Effector memory CD4-positive, alpha-beta T cell (primary cell): ENCODE data around the gene TLR10.
"Not testable (repeated sequence)": the region's sequence is repeated elsewhere in the genome, so short reads cannot be mapped to it uniquely, and the experiment has no call there.

Experiments
- DNase-seq, 3 donors: peaks; one replicate each; pipeline ENCODE4 v3.0.0-alpha.2; 2020
- H3K27ac ChIP-seq: 2 replicates; pipeline ENCODE4 v1.7.0; 2013; ENCODE audit warnings: mild to moderate bottlenecking, low read length, moderate library complexity; ENCODE audit not compliant: insufficient read depth, poor library complexity, severe bottlenecking
- H3K27me3 ChIP-seq: replicated peaks from 2 replicates; pipeline ENCODE4 v1.7.0; 2013; ENCODE audit warnings: mild to moderate bottlenecking, low read length; ENCODE audit not compliant: insufficient read depth, control insufficient read depth, poor library complexity, severe bottlenecking
- H3K36me3 ChIP-seq: 2 replicates; pipeline ENCODE4 v1.7.0; 2013; ENCODE audit warnings: mild to moderate bottlenecking, low read length, moderate library complexity; ENCODE audit not compliant: control insufficient read depth, insufficient read depth
- H3K4me1 ChIP-seq: 2 replicates; pipeline ENCODE4 v1.7.0; 2013; ENCODE audit warnings: low read length, mild to moderate bottlenecking; ENCODE audit not compliant: control insufficient read depth, insufficient read depth, poor library complexity, severe bottlenecking
- H3K4me3 ChIP-seq: 2 replicates; pipeline ENCODE4 v1.7.0; 2013; ENCODE audit warnings: low read length, low read depth, mild to moderate bottlenecking; ENCODE audit not compliant: insufficient read depth, poor library complexity, severe bottlenecking
- H3K9me3 ChIP-seq: 2 replicates; pipeline ENCODE4 v1.7.0; 2013; ENCODE audit warnings: mild to moderate bottlenecking, low read length, moderate library complexity; ENCODE audit not compliant: control insufficient read depth

TLR10 gene

GRCh38 chr4:38784141-38784540 lies 1.4 kb upstream of the TLR10 start:
- Histone ChIP-seq H3K27ac (no peak overlapping the region), H3K4me1 (peaks cover 3% of the 10 kb centered on the region), H3K36me3 (no peaks in the 10 kb centered on the region), H3K27me3 (no peaks in the 10 kb centered on the region), H3K4me3 (no peak overlapping the region), H3K9me3 (no peaks in the 10 kb centered on the region)
- no peak for DNase-seq

- H3K4me1 ChIP-seq, result peaks cover 3% of the 10 kb centered on the region
- DNase-seq, result no peak
- no peak overlapping the region for H3K4me3 ChIP-seq
- no peak overlapping the region for H3K27ac ChIP-seq
- H3K9me3 ChIP-seq, result no peaks in the 10 kb centered on the region
- H3K36me3 ChIP-seq, result no peaks in the 10 kb centered on the region
- no peaks in the 10 kb centered on the region for H3K27me3 ChIP-seq
Observed at GRCh38 chr4:38783109-38783460, 295 bp upstream of the TLR10 start.

- no peaks in the 10 kb centered on the region for H3K9me3 ChIP-seq
- DNase-seq, result no peak
- H3K4me3 ChIP-seq, result no peak overlapping the region
- peaks cover 3% of the 10 kb centered on the region for H3K4me1 ChIP-seq
- H3K27ac ChIP-seq, result no peak overlapping the region
- H3K36me3 ChIP-seq, result no peaks in the 10 kb centered on the region
- no peaks in the 10 kb centered on the region for H3K27me3 ChIP-seq
Observed at GRCh38 chr4:38781854-38782261, 932 bp downstream of the TLR10 start.

- Histone ChIP-seq H3K27ac (no peak overlapping the region), H3K27me3 (no peaks in the 10 kb centered on the region), H3K4me3 (no peak overlapping the region), H3K36me3 (no peaks in the 10 kb centered on the region), H3K9me3 (no peaks in the 10 kb centered on the region), H3K4me1 (peaks cover 3% of the 10 kb centered on the region)
- no peak for DNase-seq
Observed at GRCh38 chr4:38780833-38781484, 1.8 kb downstream of the TLR10 start.

GRCh38 chr4:38779790-38780189 lies 3.0 kb downstream of the TLR10 start:
- DNase-seq, result no peak
- Histone ChIP-seq H3K27me3 (no peaks in the 10 kb centered on the region), H3K9me3 (no peaks in the 10 kb centered on the region), H3K27ac (no peak overlapping the region), H3K4me3 (no peak overlapping the region), H3K36me3 (no peaks in the 10 kb centered on the region), H3K4me1 (peaks cover 3% of the 10 kb centered on the region)

- not testable (repeated sequence) for DNase-seq, H3K4me1 ChIP-seq, H3K27ac ChIP-seq, H3K4me3 ChIP-seq, H3K9me3 ChIP-seq, H3K36me3 ChIP-seq, H3K27me3 ChIP-seq
Observed at GRCh38 chr4:38777925-38778324, 4.9 kb downstream of the TLR10 start.

- no peak for DNase-seq
- H3K27ac ChIP-seq, result no peak overlapping the region
- no peaks in the 10 kb centered on the region for H3K27me3 ChIP-seq
Observed at GRCh38 chr4:38775326-38775725, 7.5 kb downstream of the TLR10 start.

GRCh38 chr4:38774181-38774955 lies 8.4 kb downstream of the TLR10 start:
- no peak for DNase-seq
- Histone ChIP-seq H3K36me3 (no peaks in the 10 kb centered on the region), H3K4me1 (no peaks in the 10 kb centered on the region), H3K27ac (no peak overlapping the region), H3K9me3 (no peaks in the 10 kb centered on the region), H3K4me3 (no peak overlapping the region), H3K27me3 (no peaks in the 10 kb centered on the region)

More at GRCh38 chr4:38775326-38775725, 7.5 kb downstream of the TLR10 start:
- H3K9me3 ChIP-seq, result no peaks in the 10 kb centered on the region
- no peaks in the 10 kb centered on the region for H3K36me3 ChIP-seq
- no peak overlapping the region for H3K4me3 ChIP-seq
- H3K4me1 ChIP-seq, result no peaks in the 10 kb centered on the region

- DNase-seq, H3K4me1 ChIP-seq, H3K27ac ChIP-seq, H3K4me3 ChIP-seq, H3K36me3 ChIP-seq, H3K27me3 ChIP-seq, H3K9me3 ChIP-seq: not testable (repeated sequence)
Observed at GRCh38 chr4:38770281-38770680, 12.5 kb downstream of the TLR10 start.

GRCh38 chr4:38769857-38770256 lies 12.9 kb downstream of the TLR10 start:
- Histone ChIP-seq H3K4me3 (no peak overlapping the region), H3K9me3 (no peaks in the 10 kb centered on the region), H3K36me3 (no peaks in the 10 kb centered on the region), H3K27me3 (no peaks in the 10 kb centered on the region), H3K4me1 (no peaks in the 10 kb centered on the region), H3K27ac (no peak overlapping the region)
- DNase-seq, result no peak
